H1 (cell line): Measurements from ENCODE around the gene OR52K2. TPM values are rescaled to one million over a fixed set of nuclear protein-coding genes. Genes with fewer than 3 reads are reported as not detected.

Experiments used
- CTCF ChIA-PET: fragments of 300-600 bp; sonication (Branson Sonifier 250); formaldehyde crosslinking; loops from one replicate; lab custom pipeline; 2021; ENCODE audit not compliant: partially characterized antibody; lab: Charles Lee
- POLR2A ChIA-PET: fragments of 300-600 bp; sonication (Branson Sonifier 250); formaldehyde crosslinking; loops from one replicate; lab custom pipeline; 2021; ENCODE audit warnings: inconsistent platforms; ENCODE audit not compliant: partially characterized antibody; lab: Charles Lee
- DNase-seq, 2 experiments: peaks; one replicate each; pipeline versions ENCODE4 v3.0.0 to v3.0.0-alpha.2; 2010 to 2022; ENCODE audit warnings: low spot score in 2 of 2, low read depth in 1 of 2, mixed read lengths in 1 of 2
- FAIRE-seq: peaks from 2 replicates; lab custom pipeline; 2011; peaks lifted over from hg19 to GRCh38; lab: Jason Lieb, UNC
- H2AFZ ChIP-seq: 2 replicates; pipeline ENCODE4 v1.8.1; 2012; ENCODE audit warnings: low read length, inconsistent platforms
- H2AK5ac ChIP-seq: 2 replicates; pipeline ENCODE4 v1.6.1; 2013; ENCODE audit warnings: low read depth, low read length
- H2BK120ac ChIP-seq: replicated peaks from 2 replicates; pipeline ENCODE3; 2013; ENCODE audit warnings: low read depth, low read length, inconsistent platforms
- H2BK12ac ChIP-seq: 2 replicates; pipeline ENCODE4 v1.6.1; 2013; ENCODE audit warnings: low read depth, low read length
- H2BK15ac ChIP-seq: 2 replicates; pipeline ENCODE4 v1.6.1; 2013; ENCODE audit warnings: low read length
- H2BK20ac ChIP-seq: 2 replicates; pipeline ENCODE4 v1.6.1; 2013; ENCODE audit warnings: low read length
- H2BK5ac ChIP-seq: 2 replicates; pipeline ENCODE4 v1.6.1; 2013; ENCODE audit warnings: low read depth, low read length
- H3K14ac ChIP-seq: 2 replicates; pipeline ENCODE4 v1.6.1; 2013; ENCODE audit warnings: inconsistent platforms; ENCODE audit not compliant: insufficient read length
- H3K18ac ChIP-seq: 2 replicates; pipeline ENCODE4 v1.6.1; 2013; ENCODE audit warnings: low read length; ENCODE audit errors: extremely low read depth
- H3K23ac ChIP-seq: 2 replicates; pipeline ENCODE4 v1.6.1; 2013; ENCODE audit warnings: inconsistent platforms; ENCODE audit not compliant: insufficient read length
- H3K23me2 ChIP-seq: 2 replicates; pipeline ENCODE4 v1.6.1; 2013; ENCODE audit warnings: low read depth, low read length
- H3K27ac ChIP-seq: 2 replicates; pipeline ENCODE4 v1.6.1; 2011; ENCODE audit warnings: low read depth, low read length, inconsistent platforms
- H3K27me3 ChIP-seq, 4 experiments: replicated peaks in 1 of 4; 1 replicate in 1 of 4; 2 replicates in 3 of 4; pipeline versions ENCODE4 v1.6.1 to v1.8.1; 2011 to 2013; ENCODE audit warnings: low read length in 3 of 4, mild to moderate bottlenecking in 3 of 4, inconsistent platforms in 2 of 4, mixed read lengths in 2 of 4, moderate library complexity in 1 of 4; ENCODE audit not compliant: control insufficient read depth in 3 of 4, insufficient read depth in 3 of 4; ENCODE audit errors: extremely low read depth in 1 of 4
- H3K36me3 ChIP-seq, 4 experiments: 2 replicates each; pipeline versions ENCODE4 v1.6.1 to v1.8.1; 2011 to 2013; ENCODE audit warnings: mild to moderate bottlenecking in 4 of 4, low read length in 3 of 4, moderate library complexity in 2 of 4, control low read depth in 1 of 4, inconsistent platforms in 1 of 4; ENCODE audit not compliant: insufficient read depth in 4 of 4, control insufficient read depth in 2 of 4
- H3K4ac ChIP-seq: replicated peaks from 2 replicates; pipeline ENCODE3; 2013; ENCODE audit warnings: low read length, low read depth, mixed read lengths, inconsistent platforms; ENCODE audit not compliant: insufficient read length
- H3K4me1 ChIP-seq, 4 experiments: replicated peaks in 1 of 4; 1 replicate in 1 of 4; 2 replicates in 3 of 4; pipeline versions ENCODE4 v1.6.1 to v1.8.1; 2011 to 2013; ENCODE audit warnings: low read length in 3 of 4, inconsistent platforms in 2 of 4, mixed read lengths in 1 of 4; ENCODE audit not compliant: insufficient read depth in 4 of 4, control insufficient read depth in 3 of 4
- H3K4me2 ChIP-seq, 2 experiments: 2 replicates each; pipeline versions ENCODE4 v1.6.1 to v1.8.1; 2011 to 2013; ENCODE audit warnings: low read depth in 2 of 2, low read length in 2 of 2, control low read depth in 1 of 2, inconsistent platforms in 1 of 2, mild to moderate bottlenecking in 1 of 2; ENCODE audit not compliant: insufficient read depth in 1 of 2
- H3K4me3 ChIP-seq, 4 experiments: fragments of 200-600, 300-600 bp in 1 of 4; sonication (generic), shearing (Covaris generic), sonication (Bioruptor Twin) in 1 of 4; 2 replicates each; pipeline versions ENCODE4 v1.5.1 to v1.8.1; 2011 to 2016; ENCODE audit warnings: low read length in 4 of 4, low read depth in 3 of 4, control low read depth in 2 of 4, inconsistent platforms in 2 of 4, mild to moderate bottlenecking in 2 of 4, mixed read lengths in 1 of 4, moderate library complexity in 1 of 4; ENCODE audit not compliant: insufficient read depth in 2 of 4; ENCODE audit errors: extremely low read depth in 1 of 4
- H3K56ac ChIP-seq: replicated peaks from 2 replicates; pipeline ENCODE3; 2013; ENCODE audit warnings: low read depth, mild to moderate bottlenecking, mixed read lengths, low read length, inconsistent platforms; ENCODE audit not compliant: insufficient read length
- H3K79me1 ChIP-seq: 2 replicates; pipeline ENCODE4 v1.6.1; 2013; ENCODE audit warnings: low read depth, low read length, control low read depth
- H3K79me2 ChIP-seq, 2 experiments: 2 replicates each; pipeline versions ENCODE4 v1.6.1 to v1.8.1; 2012 to 2013; ENCODE audit warnings: low read length in 2 of 2, mild to moderate bottlenecking in 2 of 2, inconsistent platforms in 1 of 2; ENCODE audit not compliant: insufficient read depth in 2 of 2, control insufficient read depth in 1 of 2
- H3K9ac ChIP-seq, 4 experiments: replicated peaks in 1 of 4; 1 replicate in 1 of 4; 2 replicates in 3 of 4; pipeline versions ENCODE4 v1.6.1 to v1.8.1; 2011 to 2013; ENCODE audit warnings: low read depth in 3 of 4, low read length in 3 of 4, control low read depth in 2 of 4, mild to moderate bottlenecking in 2 of 4, moderate library complexity in 2 of 4, inconsistent platforms in 1 of 4; ENCODE audit errors: extremely low read depth in 1 of 4
- H3K9me3 ChIP-seq, 2 experiments: 2 replicates each; pipeline versions ENCODE4 v1.6.1 to v1.8.1; 2012 to 2013; ENCODE audit warnings: mild to moderate bottlenecking in 2 of 2, moderate library complexity in 2 of 2, control low read depth in 1 of 2, inconsistent platforms in 1 of 2, low read depth in 1 of 2, low read length in 1 of 2, mixed read lengths in 1 of 2; ENCODE audit not compliant: insufficient read depth in 2 of 2
- H4K20me1 ChIP-seq, 2 experiments: replicated peaks in 1 of 2; 2 replicates each; pipeline versions ENCODE3 to v1.8.1; 2011 to 2013; ENCODE audit warnings: inconsistent platforms in 2 of 2, low read length in 2 of 2, mild to moderate bottlenecking in 1 of 2; ENCODE audit not compliant: insufficient read depth in 2 of 2, control insufficient read depth in 1 of 2
- H4K5ac ChIP-seq: 2 replicates; pipeline ENCODE4 v1.6.1; 2013; ENCODE audit warnings: low read length, low read depth, mixed read lengths, inconsistent platforms; ENCODE audit not compliant: insufficient read length
- H4K8ac ChIP-seq: 2 replicates; pipeline ENCODE4 v1.8.0; 2013; ENCODE audit warnings: mild to moderate bottlenecking, moderate library complexity, low read length, inconsistent platforms; ENCODE audit not compliant: insufficient read depth; ENCODE audit errors: extremely low read depth
- H4K91ac ChIP-seq: replicated peaks from 2 replicates; pipeline ENCODE3; 2013; ENCODE audit warnings: low read length, mixed read lengths, inconsistent platforms; ENCODE audit not compliant: insufficient read length
- ATF2 ChIP-seq: IDR thresholded peaks from 2 replicates; pipeline ENCODE4 v1.6.1; 2012; ENCODE audit warnings: low read length, inconsistent platforms
- BCL11A ChIP-seq, 2 experiments: IDR thresholded peaks; one replicate each; pipeline ENCODE4 v1.6.1; 2011; ENCODE audit warnings: low read depth in 2 of 2, low read length in 2 of 2, mild to moderate bottlenecking in 2 of 2
- BRCA1 ChIP-seq: IDR thresholded peaks from 2 replicates; pipeline ENCODE4 v1.6.1; 2012; ENCODE audit warnings: low read depth, low read length, improper control_type of control experiment
- CBX5 ChIP-seq: fragments of 300-800, 300-1000 bp; sonication (generic); IDR thresholded peaks from 2 replicates; pipeline ENCODE4 v1.7.1; 2016; ENCODE audit warnings: antibody characterized with exemption, low read length, low read depth
- CBX8 ChIP-seq: fragments of 300-800, 300-1000 bp; sonication (generic); IDR thresholded peaks from 2 replicates; pipeline ENCODE4 v1.7.1; 2016; ENCODE audit warnings: low read depth, low read length, borderline replicate concordance
- CREB1 ChIP-seq: IDR thresholded peaks from 2 replicates; pipeline ENCODE4 v1.6.1; 2012; ENCODE audit warnings: inconsistent platforms
- CTBP2 ChIP-seq: IDR thresholded peaks from 2 replicates; pipeline ENCODE4 v1.7.0; 2011; ENCODE audit warnings: borderline replicate concordance, mild to moderate bottlenecking, moderate library complexity, mixed read lengths, low read length; ENCODE audit not compliant: insufficient read depth, insufficient read length
- HDAC6 ChIP-seq: IDR thresholded peaks from one replicate; pipeline ENCODE4 v1.7.1; 2012; ENCODE audit warnings: low read depth, mild to moderate bottlenecking, inconsistent platforms, low read length, moderate library complexity
- POU5F1 ChIP-seq: IDR thresholded peaks from 2 replicates; pipeline ENCODE4 v1.6.1; 2011; ENCODE audit warnings: low read depth, mild to moderate bottlenecking, low read length, moderate library complexity
- RNF2 ChIP-seq: fragments of 200-900, 300-1000 bp; sonication (generic); IDR thresholded peaks from 2 replicates; pipeline ENCODE4 v1.7.1; 2016; ENCODE audit warnings: borderline replicate concordance, low read depth, mild to moderate bottlenecking, antibody characterized with exemption, low read length; ENCODE audit not compliant: poor library complexity, severe bottlenecking; ENCODE audit errors: missing control alignments
- SAP30 ChIP-seq: fragments of 300-600 bp; sonication (generic); IDR thresholded peaks from 2 replicates; pipeline ENCODE4 v1.7.1; 2012; ENCODE audit warnings: low read length, moderate library complexity, mild to moderate bottlenecking, inconsistent platforms; ENCODE audit not compliant: insufficient read depth, insufficient replicate concordance
- SP4 ChIP-seq: IDR thresholded peaks from 2 replicates; pipeline ENCODE4 v1.6.1; 2012; ENCODE audit warnings: low read length, inconsistent platforms
- SRF ChIP-seq: IDR thresholded peaks from 2 replicates; pipeline ENCODE4 v1.6.1; 2011; ENCODE audit warnings: mild to moderate bottlenecking, low read depth, low read length, moderate library complexity
- WGBS, 2 experiments: shearing (Covaris generic) in 1 of 2; methylation state at CpG; one replicate each; pipeline versions ENCODE4 v1.1.6 to v1.1.7; 2013 to 2015; ENCODE audit warnings: low lambda C conversion rate in 2 of 2, mixed read lengths in 2 of 2, inconsistent platforms in 1 of 2, low coverage in 1 of 2, missing lambda C conversion rate in 1 of 2; ENCODE audit not compliant: insufficient replicate concordance in 2 of 2, insufficient coverage in 1 of 2, insufficient read length in 1 of 2; ENCODE audit errors: extremely low coverage in 1 of 2, missing lambda C conversion rate in 1 of 2; 5-methylcytosine and 5-hydroxymethylcytosine counted together
- polyA plus RNA-seq, 7 experiments: library from polyadenylated mRNA; depleted of rRNA in 3 of 7; stranded (reverse) in 5 of 7; unstranded in 2 of 7; fragments of >200 nt in 5 of 7; fragments of 200-250 nt in 2 of 7; gene quantifications; 1 replicate in 5 of 7; 2 replicates in 1 of 7; 4 replicates in 1 of 7; pipeline versions ENCODE4 v1.2.1 to v1.2.3, GENCODE V29; 2011 to 2013; ENCODE audit warnings: missing spikeins in 2 of 7, mixed read lengths in 2 of 7
- total RNA-seq: library from RNA; stranded (reverse); fragmentation: NEBNext Ultra II Directional; extraction: Animal tissue kit (Norgen Biotek cat#: 25700); gene quantifications from 2 replicates; pipeline ENCODE4 v1.2.1, GENCODE V29; 2021

The OR52K2 gene
- total and polyA plus RNA-seq, 2 of the 8 experiments (the other 6 are each of a cell fraction or from before 2014, with no cell fraction given), result not detected

GRCh38 chr11:4493480-4493818 is 44.4 kb downstream of the OR52K2 start:
- Histone ChIP-seq H3K79me2 (no peaks in the 10 kb centered on the region), H2BK5ac (no peak overlapping the region), H3K18ac (no peak overlapping the region), H3K23me2 (no peaks in the 10 kb centered on the region), H3K4ac (no peak overlapping the region), H2AFZ (no peak overlapping the region), H4K5ac (no peak overlapping the region), H4K20me1 (no peaks in the 10 kb centered on the region), H3K4me2 (no peak overlapping the region), H2BK12ac (no peak overlapping the region), H3K27me3 (no peaks in the 10 kb centered on the region), H3K9me3 (no peaks in the 10 kb centered on the region), H3K27ac (no peak overlapping the region), H2AK5ac (no peak overlapping the region), H3K9ac (no peak overlapping the region), H2BK15ac (no peak overlapping the region), H3K14ac (no peak overlapping the region), H4K8ac (no peak overlapping the region), H3K79me1 (no peaks in the 10 kb centered on the region), H3K56ac (no peak overlapping the region), H3K23ac (no peak overlapping the region), H3K36me3 (no peaks in the 10 kb centered on the region), H3K4me1 (no peaks in the 10 kb centered on the region), H2BK20ac (no peak overlapping the region), H3K4me3 (no peak overlapping the region), H4K91ac (no peak overlapping the region), H2BK120ac (no peak overlapping the region)
- ChIA-PET POLR2A (no interaction called here), CTCF (interaction anchor here (0.7 to 7.2 kb wide), 29 partner anchors 10 to 315 kb away, joined by 3 to 104 read pairs (median 4); partner anchors contain the start of genes OR52K1 and TRIM21)
- 49% methylated on average over 5 of the region's 5 CpGs; no CpG with 5 or more reads in 1 of the 2 experiments for WGBS, 2 experiments
- no peak for DNase-seq
- FAIRE-seq, result no peak
- TF ChIP-seq ATF2 (no peak), POU5F1 (no peak), CBX5 (no peak), SP4 (no peak), CBX8 (no peak), HDAC6 (no peak), SAP30 (no peak), RNF2 (no peak), BRCA1 (no peak), SRF (no peak), CREB1 (no peak), CTBP2 (no peak), BCL11A (IDR thresholded peaks at IDR 0.05; ENCODE audit: low read depth in 2 of 2, low read length in 2 of 2) (no peak)
